LNCaP clone FGC (cell line): ENCODE data around the gene MTCL1.
"Not testable (repeated sequence)": the region's sequence is repeated elsewhere in the genome, so short reads cannot be mapped to it uniquely, and the experiment has no call there.

ENCODE experiments used
- DNase-seq: peaks from one replicate; pipeline ENCODE4 v3.0.0-alpha.2; 2011; ENCODE audit warnings: low read depth
- H3K4me3 ChIP-seq: 2 replicates; pipeline ENCODE4 v1.5.1; 2011; ENCODE audit warnings: mild to moderate bottlenecking, low read depth, low read length, control low read depth
- CTCF ChIP-seq: IDR thresholded peaks from 2 replicates; pipeline ENCODE4 v1.5.1; 2012; ENCODE audit warnings: mild to moderate bottlenecking; ENCODE audit not compliant: control insufficient read depth, insufficient read depth; ENCODE audit errors: extremely low read depth

Gene MTCL1

GRCh38 chr18:8758466-8758865, 53.1 kb downstream of the MTCL1 start:
- DNase-seq = no peak
- no peak for TF ChIP-seq CTCF
- no peak overlapping the region for H3K4me3 ChIP-seq

GRCh38 chr18:8760984-8761383, 55.6 kb downstream of the MTCL1 start:
- no peak for DNase-seq
- H3K4me3 ChIP-seq = no peak overlapping the region
- TF ChIP-seq CTCF = no peak

- not testable (repeated sequence) for DNase-seq, H3K4me3 ChIP-seq
Measured at GRCh38 chr18:8761535-8761934, 56.2 kb downstream of the MTCL1 start.

GRCh38 chr18:8762968-8763367, 57.6 kb downstream of the MTCL1 start:
- TF ChIP-seq CTCF = no peak
- no peak for DNase-seq
- H3K4me3 ChIP-seq = no peak overlapping the region

- H3K4me3 ChIP-seq = no peak overlapping the region
- TF ChIP-seq CTCF = no peak
- DNase-seq = no peak
Measured at GRCh38 chr18:8763611-8764010, 58.3 kb downstream of the MTCL1 start.

- no peak for TF ChIP-seq CTCF
- no peak for DNase-seq
- H3K4me3 ChIP-seq = no peak overlapping the region
Measured at GRCh38 chr18:8765783-8766463, 60.6 kb downstream of the MTCL1 start.

- no peak overlapping the region for H3K4me3 ChIP-seq
- no peak for DNase-seq
- no peak for TF ChIP-seq CTCF
Measured at GRCh38 chr18:8766559-8767293, 61.4 kb downstream of the MTCL1 start.
